Eye (tissue), 1 donor: Measurements from ENCODE around the gene FBXW9.
"Not testable (repeated sequence)": the region's sequence is repeated elsewhere in the genome, so short reads cannot be mapped to it uniquely, and the experiment has no call there.

Experiments
- DNase-seq: peaks from one replicate; pipeline ENCODE4 v3.0.0-alpha.2; 2015

The FBXW9 gene

GRCh38 chr19:12715102-12715501 is 18.7 kb upstream of the FBXW9 start:
- DNase-seq, result no peak

DNA sequence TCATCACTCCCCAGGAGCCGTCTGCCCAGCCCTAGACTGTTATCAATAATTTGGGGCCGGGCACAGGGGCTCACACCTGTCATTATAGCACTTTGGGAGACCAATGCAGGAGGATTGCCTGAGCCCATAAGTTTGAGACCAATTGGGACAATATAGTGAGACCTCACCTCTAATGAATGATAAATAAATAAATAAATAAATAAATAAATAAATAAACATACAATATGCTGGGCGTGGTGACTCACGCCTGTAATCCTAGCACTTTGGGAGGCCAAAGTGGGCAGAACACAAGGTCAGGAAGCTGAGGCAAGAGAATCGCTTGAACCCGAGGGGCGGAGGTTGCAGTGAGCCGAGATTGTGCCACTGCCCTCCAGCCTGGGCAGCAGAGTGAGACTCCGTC is 16.9 kb upstream of the FBXW9 start:
- not testable (repeated sequence) for DNase-seq

- DNase-seq, result not testable (repeated sequence)
These were observed 15.6 kb upstream of the FBXW9 start for GRCh38 chr19:12712077-12712476.

DNA sequence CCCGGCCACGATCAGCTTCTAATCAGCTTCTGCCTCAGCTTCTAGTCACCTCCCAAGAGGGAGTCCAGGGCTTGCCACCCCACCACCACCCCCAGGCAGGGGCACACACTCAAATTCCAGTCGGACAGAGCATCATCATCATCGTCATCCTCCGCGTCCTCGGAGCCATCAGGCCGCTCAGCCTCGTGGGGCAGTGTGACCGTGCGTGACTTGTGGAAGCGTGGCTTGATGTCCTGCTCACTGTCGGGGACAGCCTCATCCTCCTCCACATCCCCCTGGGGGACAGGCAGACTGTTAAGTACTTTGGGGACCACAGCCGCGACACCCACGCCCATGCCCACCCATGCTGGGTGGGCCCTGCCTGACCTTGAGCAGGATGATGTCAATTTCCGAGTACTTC is 14.8 kb upstream of the FBXW9 start:
- DNase-seq, result no peak

DNA sequence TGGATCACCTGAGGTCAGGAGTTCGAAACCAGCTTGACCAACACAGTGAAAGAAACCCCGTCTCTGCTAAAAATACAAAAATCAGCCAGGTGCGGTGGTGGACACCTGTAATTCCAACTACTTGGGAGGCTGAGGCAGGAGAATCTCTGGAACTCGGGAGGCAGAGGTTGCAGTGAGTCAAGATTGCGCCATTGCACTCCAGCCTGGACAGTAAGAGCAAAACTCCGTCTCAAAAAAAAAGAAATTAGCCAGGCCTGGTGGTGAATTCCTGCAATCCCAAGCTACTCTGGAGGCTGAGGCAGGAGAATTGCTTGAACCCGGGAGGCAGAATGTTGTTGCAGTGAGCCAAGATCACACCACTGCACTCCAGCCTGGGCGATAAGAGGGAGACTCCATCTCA is 12.2 kb upstream of the FBXW9 start:
- no peak for DNase-seq

DNA sequence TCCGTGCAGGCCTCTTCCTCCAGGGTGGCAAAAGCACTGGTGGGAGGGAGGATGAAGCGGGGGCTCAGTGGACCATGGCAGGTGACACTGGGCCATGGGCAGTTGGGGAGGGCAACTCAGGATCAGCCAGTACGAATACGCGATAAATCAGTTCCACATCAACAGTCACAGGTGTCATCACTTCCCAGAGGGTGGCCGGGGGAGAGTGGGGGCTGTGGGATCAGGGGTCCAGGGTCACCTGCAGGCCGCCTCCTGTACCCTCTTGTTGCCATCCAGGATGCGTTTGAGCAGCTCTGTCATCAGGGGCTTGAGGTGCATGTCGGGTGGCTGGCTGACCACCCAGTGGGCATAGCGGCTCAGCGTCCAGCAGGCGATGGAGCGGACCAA is 9.9 kb upstream of the FBXW9 start:
- DNase-seq, result no peak

DNA sequence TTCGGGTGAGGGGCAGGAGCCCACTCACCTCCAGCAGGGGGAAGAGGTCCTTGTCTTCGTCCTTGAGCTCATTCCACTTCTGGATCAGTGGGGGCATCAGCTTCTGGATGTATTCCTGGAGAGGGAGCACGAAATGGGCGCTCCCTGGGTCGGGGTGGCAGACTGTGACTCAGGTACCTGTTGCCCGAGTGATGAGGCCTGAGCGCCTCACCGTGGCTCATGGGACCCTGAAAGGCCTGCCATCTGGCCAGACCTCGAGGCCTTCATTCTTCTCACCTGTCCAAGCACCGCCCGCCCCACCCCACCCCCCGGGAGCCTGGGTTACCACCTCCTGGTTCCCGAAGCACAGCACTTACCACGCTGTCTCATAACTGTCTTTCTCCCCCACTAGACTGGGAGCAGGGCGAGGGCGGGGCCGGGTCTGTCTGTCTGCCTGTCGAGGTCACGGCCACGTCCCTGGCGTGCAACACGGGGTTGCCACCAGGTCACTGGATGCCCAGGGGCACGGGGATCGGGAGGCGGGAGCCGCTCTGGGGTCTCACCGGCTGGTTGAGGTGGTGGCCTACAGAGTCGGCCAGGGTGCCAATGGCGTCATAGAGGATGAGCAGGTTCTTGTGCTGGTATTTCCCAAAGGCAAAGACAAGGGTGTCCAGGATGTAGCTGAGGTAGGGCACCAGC is 9.4 kb upstream of the FBXW9 start:
- DNase-seq, result no peak

- DNase-seq, result no peak
These were observed 8.7 kb upstream of the FBXW9 start for GRCh38 chr19:12705169-12705568.

GRCh38 chr19:12703046-12703445 is 6.6 kb upstream of the FBXW9 start:
- DNase-seq, result peak; percentile 78

GRCh38 chr19:12701596-12702282 is 5.3 kb upstream of the FBXW9 start:
- DNase-seq, result no peak

GRCh38 chr19:12698138-12698537 is 1.7 kb upstream of the FBXW9 start:
- no peak for DNase-seq

GRCh38 chr19:12697425-12697824 is 994 bp upstream of the FBXW9 start:
- DNase-seq, result not testable (repeated sequence)

- no peak for DNase-seq
These were observed 450 bp downstream of the FBXW9 start for GRCh38 chr19:12695997-12696365.

DNA sequence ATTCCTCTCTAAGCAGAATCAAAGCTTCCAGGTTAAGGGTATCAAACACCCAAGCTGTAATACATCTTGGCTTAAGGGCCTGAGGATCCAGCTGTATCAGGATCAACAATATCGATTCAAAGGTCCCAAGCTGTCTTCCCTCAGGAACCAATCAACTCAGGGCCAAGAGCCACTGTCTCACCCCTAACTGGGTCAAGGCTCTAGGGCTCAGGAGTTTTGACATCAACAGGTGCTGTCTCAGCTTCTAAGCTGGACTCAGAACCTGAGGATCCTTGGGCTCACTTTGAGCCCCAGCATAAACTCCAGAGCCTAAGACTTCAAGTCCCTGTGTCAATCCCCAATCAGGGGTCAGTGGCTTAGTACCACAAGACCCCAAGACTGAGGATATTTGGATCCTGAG is 917 bp downstream of the FBXW9 start:
- DNase-seq, result no peak

- DNase-seq, result no peak
These were observed 1.3 kb downstream of the FBXW9 start for GRCh38 chr19:12695096-12695495.

- no peak for DNase-seq
These were observed 1.8 kb downstream of the FBXW9 start for GRCh38 chr19:12694641-12695040.

DNA sequence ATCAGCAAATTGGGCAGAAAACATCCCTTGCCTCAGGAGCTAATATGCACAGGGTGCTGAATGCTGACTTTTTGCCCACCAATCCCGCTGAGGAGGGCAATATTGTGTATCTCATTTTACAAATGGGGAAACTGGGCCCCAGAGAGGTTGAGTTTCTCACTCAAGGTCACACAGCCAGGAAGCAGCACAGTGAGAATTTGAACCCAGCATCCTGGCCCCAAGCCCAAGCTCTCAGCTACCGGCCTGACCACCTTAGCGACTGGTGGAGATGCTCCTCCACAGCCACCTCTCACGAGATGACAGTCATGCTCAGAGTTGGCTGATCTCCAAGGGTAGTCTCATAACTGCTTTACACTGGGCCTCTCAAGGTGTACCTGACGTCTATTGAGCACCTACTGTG is 3.5 kb downstream of the FBXW9 start:
- no peak for DNase-seq

GRCh38 chr19:12689581-12690216 is 6.7 kb downstream of the FBXW9 start:
- no peak for DNase-seq

DNA sequence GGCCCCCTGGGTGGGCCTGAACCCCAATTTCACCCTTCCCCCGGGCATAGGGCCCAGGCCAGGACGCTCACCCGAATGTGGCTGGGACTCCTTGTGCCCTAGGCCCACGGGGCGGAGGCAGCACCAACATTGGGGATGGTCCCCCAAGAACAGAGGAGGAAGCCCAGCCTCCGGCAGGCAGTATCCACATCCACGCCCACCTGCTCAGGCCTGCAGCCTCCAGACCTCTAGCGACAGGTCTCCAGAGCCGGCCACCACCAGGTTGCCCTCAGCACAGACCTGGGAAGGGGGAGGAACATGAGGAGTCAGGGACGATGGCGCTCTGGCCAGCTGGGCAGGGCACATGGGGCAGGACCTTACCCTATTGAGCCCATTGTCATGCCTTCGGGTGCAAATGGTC is 7.4 kb downstream of the FBXW9 start:
- no peak for DNase-seq

DNA sequence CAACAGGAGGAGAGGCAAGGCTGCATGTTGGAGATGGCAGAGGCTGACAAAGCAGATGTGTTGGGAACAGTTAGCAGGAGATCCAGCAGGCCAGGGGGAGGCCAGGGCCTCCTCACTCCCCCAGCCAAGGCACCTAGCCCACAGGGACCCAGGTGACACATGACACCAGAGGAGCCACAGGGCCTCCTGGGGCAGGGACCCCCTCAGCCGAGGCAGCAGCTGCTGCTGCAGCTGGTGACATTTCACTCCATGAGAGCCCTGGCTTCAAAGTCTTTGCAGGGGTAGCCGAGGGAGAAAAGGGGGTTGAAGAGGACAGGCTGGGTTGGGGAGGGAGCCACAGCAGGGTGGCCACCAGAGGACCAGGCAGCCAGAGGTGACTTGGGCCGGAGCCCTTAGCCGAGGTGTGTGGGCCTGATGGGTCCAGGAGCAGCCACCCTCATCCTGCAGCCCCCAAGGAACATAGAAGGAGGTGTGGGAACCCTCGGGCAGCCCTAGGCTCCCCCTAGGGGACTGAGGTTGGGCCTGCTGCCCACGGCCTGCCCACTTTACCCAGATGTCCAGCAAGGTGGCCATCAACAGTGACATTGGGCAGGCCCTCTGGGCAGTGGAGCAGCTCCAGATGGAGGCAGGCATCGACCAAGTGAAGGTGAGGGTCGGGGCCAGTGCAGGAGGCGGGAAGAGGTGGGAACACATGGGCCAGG is 8.8 kb downstream of the FBXW9 start, which contains the start of gene GNG14:
Gene GNG14, plus strand, starts transcription at position 503 of the 701 bp plus-strand sequence. Its CDS starts 51 bp downstream, at position 554.
- no peak for DNase-seq

DNA sequence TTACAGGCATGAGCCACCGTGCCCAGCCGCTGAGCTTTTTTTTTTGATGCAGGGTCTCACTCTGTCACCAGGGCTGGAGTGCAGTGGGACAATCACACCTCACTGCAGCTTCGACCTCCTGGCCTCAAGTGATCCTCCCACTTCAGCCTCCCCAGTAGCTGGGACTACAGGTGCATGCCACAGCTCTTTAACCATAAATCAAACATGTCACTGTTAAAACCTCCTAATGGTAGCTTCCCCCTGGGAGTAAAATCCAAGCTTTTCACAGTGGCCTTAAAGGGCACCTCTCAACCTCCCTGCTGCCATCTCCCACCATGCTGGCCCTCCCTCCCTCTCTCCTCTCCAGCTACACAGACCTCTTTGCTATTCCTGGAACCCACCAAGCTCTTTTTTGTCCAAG is 10.6 kb downstream of the FBXW9 start:
- no peak for DNase-seq

- peak; percentile 98 for DNase-seq
These were observed 15.1 kb downstream of the FBXW9 start, which contains the start of gene DHPS for GRCh38 chr19:12681074-12681987. DHPS (minus strand) TSS chr19:12681880; CDS start chr19:12681766, 114 bp downstream.
